Loucy (cell line): ENCODE measurements around the gene SERPINA1.

Experiments
- H2AFZ ChIP-seq: fragments of 200-600 bp; sonication (generic); 2 replicates; pipeline ENCODE4 v1.6.0; 2016; ENCODE audit warnings: antibody characterized with exemption, mild to moderate bottlenecking, low read length, moderate library complexity
- H3F3A ChIP-seq: fragments of 200-600 bp; 2 replicates; pipeline ENCODE4 v1.6.0; 2016; ENCODE audit warnings: antibody characterized with exemption, low read depth, mild to moderate bottlenecking
- H3K27me3 ChIP-seq: fragments of 200-600 bp; sonication (generic); 2 replicates; pipeline ENCODE4 v1.6.1; 2014; ENCODE audit warnings: low read length, mild to moderate bottlenecking; ENCODE audit not compliant: insufficient read depth, poor library complexity, severe bottlenecking
- H3K36me3 ChIP-seq: fragments of 200-600 bp; sonication (generic); 2 replicates; pipeline ENCODE4 v1.6.1; 2016; ENCODE audit warnings: low read length; ENCODE audit not compliant: insufficient read depth
- H3K4me1 ChIP-seq: fragments of 200-600 bp; sonication (generic); 2 replicates; pipeline ENCODE4 v1.5.1; 2014; ENCODE audit warnings: low read length, mild to moderate bottlenecking; ENCODE audit not compliant: insufficient read depth, poor library complexity, severe bottlenecking
- H3K4me2 ChIP-seq: fragments of 200-600 bp; sonication (generic); 2 replicates; pipeline ENCODE4 v1.6.0; 2014; ENCODE audit warnings: antibody characterized with exemption, low read length, low read depth, mild to moderate bottlenecking; ENCODE audit not compliant: poor library complexity, severe bottlenecking
- H3K4me3 ChIP-seq: fragments of 200-600 bp; sonication (generic); 2 replicates; pipeline ENCODE4 v1.5.1; 2014; ENCODE audit warnings: low read length, mild to moderate bottlenecking, mixed read lengths; ENCODE audit not compliant: poor library complexity, severe bottlenecking
- H3K79me2 ChIP-seq: fragments of 200-600 bp; sonication (generic); 2 replicates; pipeline ENCODE4 v1.6.1; 2014; ENCODE audit warnings: low read length; ENCODE audit not compliant: insufficient read depth
- H3K9ac ChIP-seq: fragments of 200-600 bp; sonication (generic); 2 replicates; pipeline ENCODE4 v1.6.0; 2014; ENCODE audit warnings: mild to moderate bottlenecking, low read depth, low read length, moderate library complexity; ENCODE audit not compliant: poor library complexity, severe bottlenecking
- H3K9me2 ChIP-seq: fragments of 200-600 bp; sonication (generic); replicated peaks from 2 replicates; pipeline ENCODE4 v1.6.1; 2016; ENCODE audit warnings: low read depth, low read length, mixed read lengths
- H3K9me3 ChIP-seq: fragments of 200-600 bp; sonication (generic); 2 replicates; pipeline ENCODE4 v1.6.1; 2014; ENCODE audit warnings: mild to moderate bottlenecking, antibody characterized with exemption, low read length, low read depth; ENCODE audit not compliant: insufficient read depth
- H4K20me1 ChIP-seq: fragments of 200-600 bp; sonication (generic); 2 replicates; pipeline ENCODE4 v1.6.0; 2014; ENCODE audit warnings: antibody characterized with exemption, low read length, mild to moderate bottlenecking; ENCODE audit not compliant: insufficient read depth, poor library complexity, severe bottlenecking
- EZH2phosphoT487 ChIP-seq: fragments of 200-600 bp; IDR thresholded peaks from 2 replicates; pipeline ENCODE4 v1.6.1; 2018; ENCODE audit warnings: antibody characterized with exemption, mild to moderate bottlenecking, moderate library complexity, borderline replicate concordance
- TF ChIP-seq, protein P1 (sequence below): fragments of 200-600 bp; sonication (generic); conservative IDR thresholded peaks from 2 replicates; pipeline ENCODE4 v1.5.1; 2014; ENCODE audit warnings: mild to moderate bottlenecking, antibody characterized with exemption, low read length

Gene SERPINA1

DNA sequence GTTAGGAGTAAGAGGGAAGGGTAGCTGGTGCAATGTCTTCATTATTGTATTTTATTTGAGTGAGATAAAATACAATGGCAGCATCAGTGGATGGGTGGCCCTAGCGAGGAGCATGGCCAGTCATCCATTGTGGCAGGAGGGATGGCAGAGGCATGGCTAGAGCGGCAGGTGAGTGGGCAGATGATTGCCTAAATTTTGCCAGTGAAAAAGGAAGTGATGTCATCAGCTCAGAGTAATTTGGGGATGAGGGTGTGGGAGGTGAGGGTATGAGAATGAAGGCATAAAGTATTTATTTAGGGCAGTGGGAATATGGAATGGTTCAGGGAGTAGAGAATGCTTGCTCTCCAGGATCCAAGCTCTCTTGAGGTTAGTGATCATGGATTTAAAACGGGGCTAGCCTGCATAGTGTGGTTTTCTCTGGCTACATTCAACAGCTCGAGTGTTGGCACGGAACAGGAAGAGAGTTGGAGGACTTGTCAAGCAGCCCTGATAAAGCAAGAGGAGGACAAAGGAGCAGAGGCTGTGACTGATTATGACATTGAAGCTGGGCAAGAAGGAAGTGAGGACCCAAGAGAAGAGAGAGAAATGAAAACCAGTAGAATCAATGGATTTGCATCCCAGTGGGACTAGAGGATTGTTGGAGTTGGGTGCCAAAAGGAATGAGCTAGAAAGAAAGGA is 46.6 kb downstream of the SERPINA1 start:
- Histone ChIP-seq H3K4me3 (no peak overlapping the region), H3F3A (no peaks in the 10 kb centered on the region), H3K4me2 (no peak overlapping the region), H4K20me1 (no peaks in the 10 kb centered on the region), H3K9ac (no peak overlapping the region), H3K9me3 (no peaks in the 10 kb centered on the region; the same call in 1 of the 2 replicates), H3K27me3 (no peaks in the 10 kb centered on the region), H3K79me2 (no peaks in the 10 kb centered on the region), H3K9me2 (no peaks in the 10 kb centered on the region), H2AFZ (no peak overlapping the region), H3K4me1 (no peaks in the 10 kb centered on the region), H3K36me3 (no peaks in the 10 kb centered on the region)
- TF ChIP-seq, protein P1, sequence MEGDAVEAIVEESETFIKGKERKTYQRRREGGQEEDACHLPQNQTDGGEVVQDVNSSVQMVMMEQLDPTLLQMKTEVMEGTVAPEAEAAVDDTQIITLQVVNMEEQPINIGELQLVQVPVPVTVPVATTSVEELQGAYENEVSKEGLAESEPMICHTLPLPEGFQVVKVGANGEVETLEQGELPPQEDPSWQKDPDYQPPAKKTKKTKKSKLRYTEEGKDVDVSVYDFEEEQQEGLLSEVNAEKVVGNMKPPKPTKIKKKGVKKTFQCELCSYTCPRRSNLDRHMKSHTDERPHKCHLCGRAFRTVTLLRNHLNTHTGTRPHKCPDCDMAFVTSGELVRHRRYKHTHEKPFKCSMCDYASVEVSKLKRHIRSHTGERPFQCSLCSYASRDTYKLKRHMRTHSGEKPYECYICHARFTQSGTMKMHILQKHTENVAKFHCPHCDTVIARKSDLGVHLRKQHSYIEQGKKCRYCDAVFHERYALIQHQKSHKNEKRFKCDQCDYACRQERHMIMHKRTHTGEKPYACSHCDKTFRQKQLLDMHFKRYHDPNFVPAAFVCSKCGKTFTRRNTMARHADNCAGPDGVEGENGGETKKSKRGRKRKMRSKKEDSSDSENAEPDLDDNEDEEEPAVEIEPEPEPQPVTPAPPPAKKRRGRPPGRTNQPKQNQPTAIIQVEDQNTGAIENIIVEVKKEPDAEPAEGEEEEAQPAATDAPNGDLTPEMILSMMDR, result no peak
- no peak for TF ChIP-seq EZH2phosphoT487

DNA sequence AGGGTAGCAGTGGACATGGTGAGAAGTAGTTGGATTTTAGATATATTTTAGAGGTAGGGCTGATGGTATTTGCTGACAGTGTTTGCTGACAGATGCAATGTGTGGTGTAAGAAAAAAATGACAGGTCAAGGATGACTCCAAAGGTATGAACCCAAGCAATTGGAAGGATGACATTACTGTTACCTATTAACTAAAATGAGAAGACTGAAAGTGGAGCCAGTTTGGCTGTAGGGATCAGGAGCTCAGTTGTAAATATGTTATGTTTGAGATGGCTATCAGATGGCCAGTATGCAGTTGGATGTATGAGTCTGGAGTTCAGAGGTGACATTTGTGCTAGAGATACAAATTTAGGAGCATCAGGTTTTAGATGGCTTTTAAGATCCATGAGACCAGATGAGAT is 47.9 kb downstream of the SERPINA1 start:
- no peaks in the 10 kb centered on the region for H3K36me3 ChIP-seq
- H3K27me3 ChIP-seq, result no peaks in the 10 kb centered on the region
- TF ChIP-seq, protein P1, result no peak
- no peak for TF ChIP-seq EZH2phosphoT487

DNA sequence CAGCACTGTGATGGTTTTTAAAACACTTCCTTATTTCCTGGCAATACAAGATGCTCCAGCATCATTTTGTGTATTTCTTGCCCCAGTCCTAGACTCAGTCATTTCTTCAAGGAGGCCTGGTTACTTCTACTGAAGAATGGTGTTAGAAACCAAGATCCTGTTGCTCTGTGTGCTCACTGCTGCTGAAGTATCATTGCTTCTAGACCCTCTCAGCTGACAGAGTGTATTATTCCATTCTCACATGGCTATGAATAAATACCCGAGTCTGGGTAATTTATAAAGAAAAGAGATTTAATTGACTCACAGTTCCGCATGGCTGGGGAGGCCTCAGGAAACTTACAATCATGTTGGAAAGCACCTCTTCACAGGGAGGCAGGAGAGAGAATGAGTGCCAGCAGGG is 50.4 kb downstream of the SERPINA1 start:
- Histone ChIP-seq H3K79me2 (no peaks in the 10 kb centered on the region), H4K20me1 (no peaks in the 10 kb centered on the region), H3K9me2 (no peaks in the 10 kb centered on the region), H3K9me3 (no peaks in the 10 kb centered on the region), H3K4me1 (no peaks in the 10 kb centered on the region), H3K4me2 (no peak overlapping the region), H3K36me3 (no peaks in the 10 kb centered on the region), H3F3A (no peaks in the 10 kb centered on the region), H3K4me3 (no peak overlapping the region), H3K27me3 (no peaks in the 10 kb centered on the region), H2AFZ (no peak overlapping the region), H3K9ac (no peak overlapping the region)
- TF ChIP-seq, protein P1, result no peak
- TF ChIP-seq EZH2phosphoT487, result no peak

More for the DNA sequence above, 47.9 kb downstream of the SERPINA1 start:
- H3K4me3 ChIP-seq, result no peak overlapping the region
- no peaks in the 10 kb centered on the region for H3K79me2 ChIP-seq
- H2AFZ ChIP-seq, result no peak overlapping the region
- no peaks in the 10 kb centered on the region; the same call in 1 of the 2 replicates for H3K9me3 ChIP-seq
- no peak overlapping the region for H3K9ac ChIP-seq
- no peaks in the 10 kb centered on the region for H3K4me1 ChIP-seq
- H4K20me1 ChIP-seq, result no peaks in the 10 kb centered on the region
- H3K4me2 ChIP-seq, result no peak overlapping the region
- no peaks in the 10 kb centered on the region for H3K9me2 ChIP-seq
- H3F3A ChIP-seq, result no peaks in the 10 kb centered on the region
